Measurements from ENCODE around the gene APH1A. TPM values are rescaled to one million over a fixed set of nuclear protein-coding genes. Genes with fewer than 3 reads are reported as not detected.
"Not testable (repeated sequence)": the region's sequence is repeated elsewhere in the genome, so short reads cannot be mapped to it uniquely, and the experiment has no call there.

The APH1A gene
- total RNA-seq, 3 donors from 2014 or later: 86.9 to 138 (median 104) TPM

DNA sequence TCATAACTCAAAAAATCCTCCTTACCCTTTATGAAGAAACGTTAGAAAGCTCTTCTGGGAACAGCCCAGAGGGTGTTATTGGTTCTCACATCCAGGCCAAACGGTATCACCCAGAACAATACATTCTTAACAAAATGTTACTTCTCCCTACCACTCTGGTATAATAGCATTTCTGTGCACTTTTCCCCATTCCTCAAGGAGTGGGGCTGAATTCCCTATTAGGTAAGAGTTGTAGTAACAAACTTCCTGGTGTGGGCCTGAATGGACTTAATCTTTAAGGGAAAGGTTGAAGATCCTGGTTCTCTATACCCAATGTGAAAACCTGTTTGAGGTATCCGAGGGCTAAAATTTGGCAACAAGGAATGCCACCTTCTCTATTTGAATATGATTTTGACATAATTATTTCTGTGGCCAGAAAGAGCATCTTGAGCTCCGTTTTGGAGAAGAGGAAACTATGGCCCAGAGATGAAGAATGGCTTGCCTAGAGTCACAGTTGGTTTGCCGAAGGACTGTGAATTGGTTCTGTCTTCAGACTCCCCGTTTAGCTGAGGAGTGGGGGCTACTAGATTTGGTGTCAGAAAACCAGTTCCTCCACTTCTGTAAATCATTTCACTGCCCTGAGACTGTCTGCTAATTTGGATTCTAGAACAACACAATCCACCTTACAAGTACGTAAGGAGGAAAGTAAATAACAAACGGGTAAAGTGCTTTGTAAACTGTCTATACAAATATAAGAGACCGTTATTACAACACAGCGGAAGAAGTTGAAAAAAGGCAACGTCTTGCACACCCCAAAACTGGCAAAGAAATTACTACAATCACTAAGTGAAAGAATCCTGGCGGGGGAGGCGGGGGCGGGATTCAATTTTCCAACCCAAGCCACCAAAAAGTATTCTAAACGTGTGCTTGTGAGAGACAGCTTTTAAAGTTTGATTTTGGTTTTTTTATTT is 35.2 kb downstream of the APH1A start:
- TF ChIP-seq POLR2A (IDR thresholded peaks at IDR 0.05) (no peak), POLR2AphosphoS5 (IDR thresholded peaks at IDR 0.05) (no peak)
- TF ChIP-seq, protein P1, sequence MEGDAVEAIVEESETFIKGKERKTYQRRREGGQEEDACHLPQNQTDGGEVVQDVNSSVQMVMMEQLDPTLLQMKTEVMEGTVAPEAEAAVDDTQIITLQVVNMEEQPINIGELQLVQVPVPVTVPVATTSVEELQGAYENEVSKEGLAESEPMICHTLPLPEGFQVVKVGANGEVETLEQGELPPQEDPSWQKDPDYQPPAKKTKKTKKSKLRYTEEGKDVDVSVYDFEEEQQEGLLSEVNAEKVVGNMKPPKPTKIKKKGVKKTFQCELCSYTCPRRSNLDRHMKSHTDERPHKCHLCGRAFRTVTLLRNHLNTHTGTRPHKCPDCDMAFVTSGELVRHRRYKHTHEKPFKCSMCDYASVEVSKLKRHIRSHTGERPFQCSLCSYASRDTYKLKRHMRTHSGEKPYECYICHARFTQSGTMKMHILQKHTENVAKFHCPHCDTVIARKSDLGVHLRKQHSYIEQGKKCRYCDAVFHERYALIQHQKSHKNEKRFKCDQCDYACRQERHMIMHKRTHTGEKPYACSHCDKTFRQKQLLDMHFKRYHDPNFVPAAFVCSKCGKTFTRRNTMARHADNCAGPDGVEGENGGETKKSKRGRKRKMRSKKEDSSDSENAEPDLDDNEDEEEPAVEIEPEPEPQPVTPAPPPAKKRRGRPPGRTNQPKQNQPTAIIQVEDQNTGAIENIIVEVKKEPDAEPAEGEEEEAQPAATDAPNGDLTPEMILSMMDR (IDR thresholded peaks at IDR 0.05): no peak
- peak overlapping the region; percentile 98 to 99 for H3K27ac ChIP-seq
- no peaks in the 10 kb centered on the region for H3K27me3 ChIP-seq
- no peaks in the 10 kb centered on the region for H3K4me1 ChIP-seq
- peak in 1 of 2 donors; percentile 33 for DNase-seq (ENCODE audit: low spot score in 2 of 2)
- intact Hi-C loops (cut with DNase I; ENCODE audit: low total_unique reads): no loop called here
- H3K36me3 ChIP-seq: no peaks in the 10 kb centered on the region
- H3K4me3 ChIP-seq: peak overlapping the region; percentile 64 to 97 (median 89)
- H3K9me3 ChIP-seq: no peaks in the 10 kb centered on the region

DNA sequence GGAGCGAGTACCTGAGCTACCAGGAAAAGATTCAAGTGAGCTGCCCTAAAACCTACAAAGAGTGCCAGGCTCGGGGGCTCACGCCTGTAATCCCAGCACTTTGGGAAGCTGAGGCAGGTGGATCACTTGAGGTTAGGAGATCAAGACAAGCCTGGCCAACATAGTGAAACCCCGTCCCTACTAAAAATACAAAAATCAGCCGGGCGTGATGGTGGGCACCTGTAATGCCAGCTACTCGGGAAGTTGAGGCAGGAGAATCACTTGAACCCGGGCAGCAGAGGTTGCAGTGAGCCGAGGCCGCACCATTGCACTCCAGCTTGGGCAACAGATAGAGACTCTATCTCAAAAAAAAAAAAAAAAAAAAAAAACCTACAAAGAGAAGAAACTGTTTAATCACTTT is 35.9 kb downstream of the APH1A start:
- H3K4me3 ChIP-seq; DNase-seq (ENCODE audit: low spot score in 2 of 2); H3K4me1 ChIP-seq; H3K27me3 ChIP-seq; H3K9me3 ChIP-seq; intact Hi-C loops (cut with DNase I; ENCODE audit: low total_unique reads); H3K36me3 ChIP-seq: not testable (repeated sequence)
- H3K27ac ChIP-seq: peak overlapping the region in 1 of 2 donors; percentile 98

DNA sequence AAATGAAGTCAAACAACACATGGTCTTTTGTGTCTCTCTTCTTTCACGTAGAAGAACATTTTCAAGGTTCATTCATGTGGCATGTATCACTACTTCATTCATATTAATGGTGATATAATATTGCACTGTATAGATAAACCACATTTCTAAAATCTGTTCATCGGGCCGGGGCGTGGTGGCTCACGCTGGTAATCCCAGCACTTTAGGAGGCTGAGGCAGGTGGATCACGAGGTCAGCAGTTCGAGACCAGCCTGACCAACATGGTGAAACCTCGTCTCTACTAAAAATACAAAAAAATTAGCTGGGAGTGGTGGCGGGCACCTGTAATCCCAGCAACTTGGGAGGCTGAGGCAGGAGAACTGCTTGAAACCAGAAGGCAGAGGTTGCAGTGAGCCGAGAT is 40.6 kb downstream of the APH1A start:
- DNase-seq (ENCODE audit: low spot score in 2 of 2); H3K27ac ChIP-seq; H3K4me1 ChIP-seq; H3K9me3 ChIP-seq; intact Hi-C loops (cut with DNase I; ENCODE audit: low total_unique reads); H3K27me3 ChIP-seq; H3K4me3 ChIP-seq; H3K36me3 ChIP-seq: not testable (repeated sequence)

DNA sequence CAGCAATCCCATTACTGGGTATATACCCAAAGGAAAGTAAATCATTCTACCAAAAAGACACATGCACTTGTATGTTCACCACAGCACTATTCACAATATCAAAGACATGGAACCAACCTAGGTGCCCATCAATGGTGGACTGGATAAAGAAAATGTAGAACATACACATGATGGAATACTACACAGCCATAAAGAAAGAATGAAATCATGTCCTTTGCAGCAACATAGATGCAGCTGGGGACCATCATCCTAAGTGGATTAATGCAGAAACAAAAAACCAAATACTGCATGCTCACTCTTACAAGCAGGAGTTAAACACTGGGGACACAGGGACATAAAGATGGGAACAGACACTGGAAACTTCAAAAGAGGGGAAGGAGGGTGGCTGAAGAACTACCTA is 41.6 kb downstream of the APH1A start:
- no peaks in the 10 kb centered on the region for H3K27me3 ChIP-seq
- no peak for DNase-seq (ENCODE audit: low spot score in 2 of 2)
- no peaks in the 10 kb centered on the region for H3K36me3 ChIP-seq
- H3K4me1 ChIP-seq: no peaks in the 10 kb centered on the region
- no peak for TF ChIP-seq POLR2AphosphoS5 (IDR thresholded peaks at IDR 0.05)
- TF ChIP-seq POLR2A (IDR thresholded peaks at IDR 0.05): no peak
- TF ChIP-seq, protein P1 (IDR thresholded peaks at IDR 0.05): no peak
- intact Hi-C loops (cut with DNase I; ENCODE audit: low total_unique reads): no loop called here
- H3K4me3 ChIP-seq: no peak overlapping the region
- H3K27ac ChIP-seq: no peak overlapping the region
- no peaks in the 10 kb centered on the region for H3K9me3 ChIP-seq

DNA sequence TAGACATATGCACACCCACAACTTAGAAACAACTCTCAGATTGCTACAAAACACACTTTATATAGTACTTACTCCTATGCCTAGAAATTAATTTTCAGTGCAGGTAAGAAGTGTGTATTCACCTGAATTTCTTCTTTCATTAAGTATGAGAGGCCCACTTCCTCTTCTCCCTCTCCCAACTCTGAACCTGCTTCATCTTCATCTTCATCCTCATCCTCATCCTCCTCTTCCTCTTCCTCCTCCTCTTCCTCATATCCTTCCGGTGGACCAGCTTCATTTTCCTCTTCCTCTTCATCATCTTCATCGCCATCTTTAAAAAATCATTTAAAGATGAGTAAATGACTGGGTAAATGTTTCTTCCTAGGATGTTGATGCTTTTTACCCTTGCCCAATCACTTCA is 42.3 kb downstream of the APH1A start:
- Histone ChIP-seq H3K9me3 (no peaks in the 10 kb centered on the region), H3K27ac (no peak overlapping the region), H3K4me1 (no peaks in the 10 kb centered on the region), H3K36me3 (no peaks in the 10 kb centered on the region), H3K27me3 (no peaks in the 10 kb centered on the region), H3K4me3 (no peak overlapping the region)
- TF ChIP-seq POLR2AphosphoS5 (IDR thresholded peaks at IDR 0.05): no peak
- TF ChIP-seq, protein P1 (IDR thresholded peaks at IDR 0.05): no peak
- DNase-seq (ENCODE audit: low spot score in 2 of 2): no peak
- intact Hi-C loops (cut with DNase I; ENCODE audit: low total_unique reads): no loop called here

DNA sequence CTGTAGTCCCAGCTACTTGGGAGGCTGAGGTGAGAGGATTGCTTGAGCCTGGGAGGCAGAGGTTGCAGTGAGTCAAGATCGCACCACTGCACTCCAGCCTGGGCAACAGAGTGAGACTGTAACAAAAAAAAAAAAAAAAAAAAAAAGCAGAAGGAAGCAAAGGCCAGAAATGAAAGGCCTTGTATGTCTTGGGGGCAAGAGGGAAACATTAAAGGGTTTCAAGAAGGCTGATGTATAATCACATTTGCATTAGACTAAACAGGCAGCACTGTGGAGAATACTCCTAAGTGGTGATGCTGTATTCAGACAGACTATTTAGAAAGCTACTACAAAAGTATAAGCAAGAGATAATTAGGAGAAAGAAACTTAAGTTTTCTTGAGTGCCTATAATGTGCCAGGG is 43.3 kb downstream of the APH1A start:
- H3K27ac ChIP-seq: no peak overlapping the region
- no peak overlapping the region for H3K4me3 ChIP-seq
- no peak for DNase-seq (ENCODE audit: low spot score in 2 of 2)
- intact Hi-C loops (cut with DNase I; ENCODE audit: low total_unique reads): no loop called here
- H3K36me3 ChIP-seq: no peaks in the 10 kb centered on the region
- TF ChIP-seq, protein P1 (IDR thresholded peaks at IDR 0.05): no peak
- no peak for TF ChIP-seq POLR2AphosphoS5 (IDR thresholded peaks at IDR 0.05)
- H3K9me3 ChIP-seq: no peaks in the 10 kb centered on the region
- H3K27me3 ChIP-seq: no peaks in the 10 kb centered on the region
- no peaks in the 10 kb centered on the region for H3K4me1 ChIP-seq

All from breast epithelium (tissue), 4 donors.